ENCODE data around the gene PIGN.

DNA sequence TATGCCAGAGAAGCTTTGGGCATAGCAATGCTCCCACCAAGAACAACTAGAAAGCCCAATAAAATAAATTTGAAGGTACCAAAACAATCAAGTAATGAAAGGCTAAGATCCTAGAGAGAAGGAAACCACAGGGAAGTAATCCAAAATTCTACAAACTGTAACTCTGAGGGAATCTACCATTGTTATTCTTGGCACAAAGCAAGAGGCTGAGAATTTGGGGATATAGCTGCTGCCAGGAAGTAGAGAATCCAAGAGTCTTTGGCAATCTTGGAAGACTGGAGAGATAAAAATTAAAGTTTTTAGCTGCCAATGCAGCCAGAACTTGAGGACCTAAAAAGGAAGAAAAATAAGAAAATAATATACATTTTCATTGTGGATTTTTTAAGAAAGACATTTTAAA is 68.5 kb downstream of the PIGN start:
- TF ChIP-seq, protein P1, sequence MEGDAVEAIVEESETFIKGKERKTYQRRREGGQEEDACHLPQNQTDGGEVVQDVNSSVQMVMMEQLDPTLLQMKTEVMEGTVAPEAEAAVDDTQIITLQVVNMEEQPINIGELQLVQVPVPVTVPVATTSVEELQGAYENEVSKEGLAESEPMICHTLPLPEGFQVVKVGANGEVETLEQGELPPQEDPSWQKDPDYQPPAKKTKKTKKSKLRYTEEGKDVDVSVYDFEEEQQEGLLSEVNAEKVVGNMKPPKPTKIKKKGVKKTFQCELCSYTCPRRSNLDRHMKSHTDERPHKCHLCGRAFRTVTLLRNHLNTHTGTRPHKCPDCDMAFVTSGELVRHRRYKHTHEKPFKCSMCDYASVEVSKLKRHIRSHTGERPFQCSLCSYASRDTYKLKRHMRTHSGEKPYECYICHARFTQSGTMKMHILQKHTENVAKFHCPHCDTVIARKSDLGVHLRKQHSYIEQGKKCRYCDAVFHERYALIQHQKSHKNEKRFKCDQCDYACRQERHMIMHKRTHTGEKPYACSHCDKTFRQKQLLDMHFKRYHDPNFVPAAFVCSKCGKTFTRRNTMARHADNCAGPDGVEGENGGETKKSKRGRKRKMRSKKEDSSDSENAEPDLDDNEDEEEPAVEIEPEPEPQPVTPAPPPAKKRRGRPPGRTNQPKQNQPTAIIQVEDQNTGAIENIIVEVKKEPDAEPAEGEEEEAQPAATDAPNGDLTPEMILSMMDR (IDR thresholded peaks at IDR 0.05; ENCODE audit: poor library complexity, severe bottlenecking): no peak
- TF ChIP-seq EZH2 (IDR thresholded peaks at IDR 0.05; ENCODE audit: borderline replicate concordance, insufficient read depth, low read length, poor library complexity, severe bottlenecking) (no peak), RAD21 (conservative IDR thresholded peaks at IDR 0.05) (no peak), POLR2AphosphoS5 (IDR thresholded peaks at IDR 0.05) (no peak), EP300 (conservative IDR thresholded peaks at IDR 0.05; ENCODE audit: poor library complexity, severe bottlenecking) (no peak), TAF1 (IDR thresholded peaks at IDR 0.05; ENCODE audit: low read depth) (no peak)
- TF ChIP-seq, protein P2, sequence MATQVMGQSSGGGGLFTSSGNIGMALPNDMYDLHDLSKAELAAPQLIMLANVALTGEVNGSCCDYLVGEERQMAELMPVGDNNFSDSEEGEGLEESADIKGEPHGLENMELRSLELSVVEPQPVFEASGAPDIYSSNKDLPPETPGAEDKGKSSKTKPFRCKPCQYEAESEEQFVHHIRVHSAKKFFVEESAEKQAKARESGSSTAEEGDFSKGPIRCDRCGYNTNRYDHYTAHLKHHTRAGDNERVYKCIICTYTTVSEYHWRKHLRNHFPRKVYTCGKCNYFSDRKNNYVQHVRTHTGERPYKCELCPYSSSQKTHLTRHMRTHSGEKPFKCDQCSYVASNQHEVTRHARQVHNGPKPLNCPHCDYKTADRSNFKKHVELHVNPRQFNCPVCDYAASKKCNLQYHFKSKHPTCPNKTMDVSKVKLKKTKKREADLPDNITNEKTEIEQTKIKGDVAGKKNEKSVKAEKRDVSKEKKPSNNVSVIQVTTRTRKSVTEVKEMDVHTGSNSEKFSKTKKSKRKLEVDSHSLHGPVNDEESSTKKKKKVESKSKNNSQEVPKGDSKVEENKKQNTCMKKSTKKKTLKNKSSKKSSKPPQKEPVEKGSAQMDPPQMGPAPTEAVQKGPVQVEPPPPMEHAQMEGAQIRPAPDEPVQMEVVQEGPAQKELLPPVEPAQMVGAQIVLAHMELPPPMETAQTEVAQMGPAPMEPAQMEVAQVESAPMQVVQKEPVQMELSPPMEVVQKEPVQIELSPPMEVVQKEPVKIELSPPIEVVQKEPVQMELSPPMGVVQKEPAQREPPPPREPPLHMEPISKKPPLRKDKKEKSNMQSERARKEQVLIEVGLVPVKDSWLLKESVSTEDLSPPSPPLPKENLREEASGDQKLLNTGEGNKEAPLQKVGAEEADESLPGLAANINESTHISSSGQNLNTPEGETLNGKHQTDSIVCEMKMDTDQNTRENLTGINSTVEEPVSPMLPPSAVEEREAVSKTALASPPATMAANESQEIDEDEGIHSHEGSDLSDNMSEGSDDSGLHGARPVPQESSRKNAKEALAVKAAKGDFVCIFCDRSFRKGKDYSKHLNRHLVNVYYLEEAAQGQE (IDR thresholded peaks at IDR 0.05; ENCODE audit: borderline replicate concordance): no peak

Measured in neural cell (in vitro differentiated cells).